GM12874 (cell line): ENCODE measurements around the gene GJB2.

Experiments
- TF ChIP-seq, protein P1 (sequence below): IDR thresholded peaks from 2 replicates; pipeline ENCODE4 v1.5.1; 2011; ENCODE audit warnings: low read depth, mild to moderate bottlenecking, control low read depth, low read length, moderate library complexity; ENCODE audit not compliant: insufficient read depth

Gene GJB2

DNA sequence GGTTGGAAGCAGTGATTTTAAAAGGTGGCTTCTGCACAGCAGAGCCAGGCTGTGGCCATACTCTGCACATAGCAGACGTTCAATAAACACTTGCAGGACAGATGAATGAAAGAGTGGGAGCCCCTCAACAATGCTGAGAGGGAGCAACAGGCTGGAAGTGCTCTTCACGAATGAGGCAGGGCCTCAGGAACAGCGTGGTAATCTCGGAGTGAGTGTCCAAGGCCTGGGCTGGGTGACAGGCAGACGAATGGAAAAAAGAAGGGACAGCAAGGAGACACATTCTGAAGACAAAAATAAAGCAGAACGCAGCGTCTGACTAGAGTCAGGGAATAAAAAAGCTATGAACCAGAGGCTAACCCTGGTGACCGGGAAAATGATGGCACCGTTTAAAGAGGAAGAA, 43.0 kb downstream of the GJB2 start:
- TF ChIP-seq, protein P1, sequence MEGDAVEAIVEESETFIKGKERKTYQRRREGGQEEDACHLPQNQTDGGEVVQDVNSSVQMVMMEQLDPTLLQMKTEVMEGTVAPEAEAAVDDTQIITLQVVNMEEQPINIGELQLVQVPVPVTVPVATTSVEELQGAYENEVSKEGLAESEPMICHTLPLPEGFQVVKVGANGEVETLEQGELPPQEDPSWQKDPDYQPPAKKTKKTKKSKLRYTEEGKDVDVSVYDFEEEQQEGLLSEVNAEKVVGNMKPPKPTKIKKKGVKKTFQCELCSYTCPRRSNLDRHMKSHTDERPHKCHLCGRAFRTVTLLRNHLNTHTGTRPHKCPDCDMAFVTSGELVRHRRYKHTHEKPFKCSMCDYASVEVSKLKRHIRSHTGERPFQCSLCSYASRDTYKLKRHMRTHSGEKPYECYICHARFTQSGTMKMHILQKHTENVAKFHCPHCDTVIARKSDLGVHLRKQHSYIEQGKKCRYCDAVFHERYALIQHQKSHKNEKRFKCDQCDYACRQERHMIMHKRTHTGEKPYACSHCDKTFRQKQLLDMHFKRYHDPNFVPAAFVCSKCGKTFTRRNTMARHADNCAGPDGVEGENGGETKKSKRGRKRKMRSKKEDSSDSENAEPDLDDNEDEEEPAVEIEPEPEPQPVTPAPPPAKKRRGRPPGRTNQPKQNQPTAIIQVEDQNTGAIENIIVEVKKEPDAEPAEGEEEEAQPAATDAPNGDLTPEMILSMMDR: no peak

DNA sequence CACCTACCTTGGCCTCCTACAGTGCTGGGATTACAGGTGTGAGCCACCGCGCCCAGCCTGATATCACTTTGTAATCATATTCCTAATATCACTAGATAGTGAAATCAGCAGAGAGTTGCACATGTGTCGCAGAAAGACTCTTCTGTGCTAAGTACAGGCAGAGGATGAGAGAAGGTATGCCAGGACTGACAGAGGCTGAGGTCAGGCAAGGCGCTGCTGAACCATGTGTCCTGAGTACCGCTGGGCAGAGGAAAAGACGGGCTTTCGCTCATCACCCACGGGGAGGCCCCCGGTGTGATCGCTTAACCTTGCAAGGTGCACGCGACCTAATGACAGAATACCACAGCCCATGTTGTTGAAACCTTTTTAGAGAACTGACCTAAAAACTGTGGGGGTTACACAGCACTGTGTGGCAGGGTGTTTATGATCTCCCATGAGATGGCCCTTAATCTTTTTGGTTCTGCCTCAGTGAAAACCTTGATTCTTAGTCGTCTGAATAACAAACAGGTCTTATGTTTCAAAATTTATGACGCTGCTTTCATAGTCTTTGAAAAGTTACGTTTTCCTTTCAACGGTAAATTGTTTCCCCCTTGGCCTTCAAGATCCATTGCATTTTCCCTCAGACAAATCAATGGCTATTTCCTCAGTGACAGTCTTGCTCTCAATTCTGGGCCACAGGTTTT, 44.1 kb downstream of the GJB2 start:
- TF ChIP-seq, protein P1: no peak

DNA sequence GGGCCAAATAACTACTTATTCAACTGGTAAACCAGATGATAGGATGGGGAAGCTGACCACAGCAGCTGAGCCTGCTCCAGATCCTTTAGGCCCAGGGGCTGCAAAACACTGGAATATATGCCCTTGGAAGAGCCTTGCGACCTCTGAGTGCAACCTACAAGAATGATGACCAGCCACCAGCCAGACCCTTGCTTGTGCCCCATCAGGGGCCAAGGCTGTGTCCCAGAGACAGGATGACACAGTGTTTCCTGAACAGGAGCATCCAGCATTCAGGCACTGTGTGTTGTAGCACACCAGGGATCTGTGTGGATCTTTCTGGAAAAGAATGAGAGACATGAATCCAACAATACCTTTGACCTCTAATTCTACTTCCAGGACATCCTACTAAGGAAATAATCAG, 46.4 kb downstream of the GJB2 start:
- TF ChIP-seq, protein P1: no peak

DNA sequence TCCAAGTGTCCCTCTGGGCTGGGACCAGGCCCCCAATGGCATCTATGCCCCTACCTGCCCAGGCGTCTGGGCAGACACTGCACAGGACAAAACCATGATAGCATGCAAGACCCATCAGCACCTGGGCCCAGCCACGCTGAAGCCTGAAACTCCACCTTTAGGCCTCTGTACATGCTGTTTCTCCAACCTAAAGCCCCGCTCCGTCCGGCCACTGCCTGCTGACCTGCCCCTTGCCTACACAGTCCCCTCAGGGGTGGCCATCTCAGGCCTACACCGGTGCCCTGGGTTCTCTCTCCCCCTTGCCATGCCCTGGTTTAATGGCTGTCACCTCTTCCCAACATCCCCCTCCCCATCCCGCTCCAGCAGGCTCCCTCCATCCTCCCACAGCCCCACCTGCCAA, 47.2 kb downstream of the GJB2 start:
- TF ChIP-seq, protein P1: no peak

DNA sequence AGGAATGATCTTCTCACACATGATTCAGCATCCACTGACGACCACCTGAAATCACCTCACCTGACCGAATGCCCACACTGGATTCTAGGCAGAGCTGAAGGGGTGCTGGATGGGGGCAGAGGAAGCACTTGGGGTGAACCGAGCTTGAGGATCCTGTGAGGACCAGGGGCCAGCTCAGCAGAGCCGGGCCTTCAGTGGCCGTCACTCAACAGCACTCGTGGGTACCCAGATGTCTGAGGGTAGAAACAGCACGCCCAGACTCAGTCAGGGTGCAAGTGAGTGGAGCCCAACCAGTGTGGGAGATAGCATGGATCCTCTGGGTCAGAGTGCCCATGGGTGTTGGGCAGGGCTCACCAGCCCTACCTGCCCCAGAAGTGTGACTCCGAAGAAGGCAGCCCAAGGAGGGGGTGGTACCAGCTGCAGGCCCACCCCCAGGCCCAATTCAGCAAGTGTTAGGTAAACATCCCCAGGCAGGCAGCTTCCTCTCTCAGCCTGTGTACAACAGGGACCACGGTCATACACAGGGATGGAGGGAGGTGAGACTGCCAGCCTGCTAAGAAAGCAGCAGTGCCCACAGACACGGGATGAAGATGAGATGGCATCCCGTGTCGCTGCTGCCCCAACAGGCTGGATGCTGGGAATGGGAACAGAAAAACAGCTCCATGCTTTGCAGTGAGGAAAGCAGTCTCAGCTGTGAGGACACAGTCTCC, 48.4 kb downstream of the GJB2 start:
- TF ChIP-seq, protein P1: no peak

DNA sequence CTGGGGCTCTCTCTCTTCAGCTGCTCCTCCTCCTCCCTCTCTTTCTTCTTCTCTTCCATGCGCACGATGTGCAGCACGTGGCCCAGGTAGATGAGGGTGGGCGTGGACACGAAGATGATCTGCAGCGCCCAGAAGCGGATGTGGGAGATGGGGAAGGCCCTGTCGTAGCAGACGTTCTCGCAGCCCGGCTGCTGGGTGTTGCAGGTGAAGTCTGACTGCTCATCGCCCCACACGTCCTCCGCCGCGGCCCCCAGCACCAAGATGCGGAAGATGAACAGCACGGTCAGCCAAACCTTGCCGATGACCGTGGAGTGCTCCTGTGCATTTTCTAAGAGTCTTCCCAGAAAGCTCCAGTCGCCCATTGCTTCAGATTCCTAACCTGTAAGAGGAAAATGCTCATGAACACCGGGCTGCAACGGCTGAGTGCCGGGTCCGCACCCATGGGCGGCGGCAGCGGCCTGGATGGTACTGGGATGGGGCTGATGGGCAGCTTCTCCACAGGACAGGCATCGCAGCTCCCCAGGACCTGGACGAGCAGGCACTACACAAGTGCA, 49.7 kb downstream of the GJB2 start:
- TF ChIP-seq, protein P1: no peak

DNA sequence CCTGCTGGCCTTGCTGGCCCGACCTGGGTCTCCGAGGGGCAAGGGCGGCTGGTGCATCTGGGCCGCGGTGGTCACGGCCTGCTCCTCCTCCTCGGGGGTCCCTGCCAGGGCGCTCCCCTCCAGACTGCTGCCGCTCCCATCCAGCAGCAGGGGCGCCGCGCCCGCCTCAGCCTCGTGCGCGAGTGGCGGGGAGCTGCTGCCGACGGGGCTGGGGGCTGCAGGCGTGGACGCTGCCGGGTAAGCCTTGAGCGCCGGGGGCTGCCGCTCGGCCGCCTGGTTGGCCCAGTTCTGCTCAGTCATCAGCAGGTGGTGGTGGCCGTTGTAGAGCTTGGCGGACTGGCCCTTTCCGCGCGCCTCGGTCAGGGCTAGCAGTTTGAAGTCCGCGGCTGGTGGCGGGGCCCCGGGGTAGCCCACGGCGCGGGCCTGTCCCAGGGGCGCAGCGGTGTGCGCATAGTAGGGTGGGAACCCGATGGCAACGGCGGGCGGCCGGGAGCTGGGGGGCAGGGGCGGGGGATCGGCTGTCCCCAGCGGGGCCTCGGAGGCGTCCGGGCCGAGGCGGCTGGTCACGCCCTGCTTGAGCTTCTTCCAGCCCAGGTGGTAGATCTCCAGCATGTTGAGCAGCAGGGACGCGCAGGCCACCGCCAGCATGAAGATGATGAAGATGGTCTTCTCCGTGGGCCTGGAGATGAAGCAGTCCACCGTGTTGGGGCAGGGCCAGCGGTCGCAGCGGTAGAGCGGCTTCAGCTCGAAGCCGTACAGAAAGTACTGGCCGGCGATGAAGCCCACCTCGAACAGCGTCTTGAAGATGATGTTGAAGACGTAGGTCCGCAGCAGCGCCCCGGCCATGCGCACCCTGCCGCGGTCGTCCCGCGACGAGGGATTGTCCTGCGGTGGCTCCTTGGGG, 50.5 kb downstream of the GJB2 start:
- TF ChIP-seq, protein P1: no peak
